NCI-H510A treated with DMSO at 0.1 percent for 48 hours (cell line): ENCODE measurements around the gene ERC2.
"Not testable (repeated sequence)": the region's sequence is repeated elsewhere in the genome, so short reads cannot be mapped to it uniquely, and the experiment has no call there.

Experiments used
- DNase-seq: peaks from one replicate; lab custom pipeline; 2025; lab: John Stamatoyannopoulos, UW

The ERC2 gene

DNA sequence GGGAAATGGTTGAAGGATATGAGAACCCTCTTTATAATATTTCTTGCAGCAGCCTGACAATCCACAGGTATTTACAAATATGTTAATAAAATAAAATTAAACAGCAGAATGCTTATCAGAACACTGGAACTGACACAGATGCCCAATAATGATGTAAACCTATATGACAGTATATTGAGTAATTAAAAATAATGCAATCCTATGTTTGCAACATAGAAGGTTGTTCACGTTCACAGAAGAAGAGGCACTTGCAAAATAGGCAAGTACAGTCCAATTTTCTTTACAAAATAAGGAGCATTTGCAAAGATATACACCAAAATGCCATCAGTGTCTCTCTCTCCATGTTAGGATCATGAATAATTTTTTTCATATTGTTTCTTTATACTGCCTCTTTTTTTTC lies 584.2 kb downstream of the ERC2 start:
- no peak for DNase-seq

GRCh38 chr3:55882006-55882405 lies 586.3 kb downstream of the ERC2 start:
- DNase-seq, result no peak

GRCh38 chr3:55880357-55880756 lies 587.9 kb downstream of the ERC2 start:
- DNase-seq, result no peak

DNA sequence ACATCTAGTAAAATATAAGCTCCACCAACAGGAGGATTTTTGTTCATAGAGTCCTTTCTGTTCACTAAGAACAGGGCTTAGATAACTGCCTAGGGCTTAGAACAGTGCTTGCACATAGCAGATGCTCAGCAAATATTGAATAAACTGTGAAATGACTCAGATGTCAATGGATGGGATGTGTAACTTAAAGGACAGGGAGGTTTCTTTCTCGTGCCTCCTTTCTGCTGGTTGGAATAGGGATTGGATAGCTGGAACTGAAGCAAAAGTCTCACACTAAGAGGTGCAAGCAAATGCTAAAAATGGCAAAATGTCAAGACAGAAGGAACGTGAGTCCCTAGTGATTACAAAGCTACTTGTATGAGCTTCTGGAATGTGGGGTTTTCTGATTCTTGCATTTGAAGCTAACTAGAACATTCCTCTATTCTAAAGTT lies 588.4 kb downstream of the ERC2 start:
- DNase-seq, result no peak

DNA sequence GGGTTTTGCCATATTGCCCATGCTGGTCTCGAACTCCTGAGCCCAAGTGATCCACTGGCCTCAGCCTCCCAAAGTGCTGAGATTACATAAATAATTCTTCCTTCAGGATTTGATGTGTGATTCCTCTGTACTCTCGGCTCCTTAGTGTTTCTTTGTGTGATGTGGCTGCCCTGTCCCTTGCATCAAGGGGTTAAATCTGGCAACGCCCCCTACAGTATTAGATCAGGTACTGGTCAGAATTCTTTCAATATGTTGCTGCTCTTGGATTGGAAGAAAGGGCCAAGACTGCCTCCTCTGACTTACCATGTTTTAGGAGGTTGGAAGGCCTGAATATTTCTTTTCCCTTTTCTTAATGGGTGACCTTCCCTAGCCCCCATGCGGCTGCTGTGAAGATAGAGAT lies 590.6 kb downstream of the ERC2 start:
- no peak for DNase-seq

- no peak for DNase-seq
Observed at GRCh38 chr3:55876560-55876959, 591.7 kb downstream of the ERC2 start.

DNA sequence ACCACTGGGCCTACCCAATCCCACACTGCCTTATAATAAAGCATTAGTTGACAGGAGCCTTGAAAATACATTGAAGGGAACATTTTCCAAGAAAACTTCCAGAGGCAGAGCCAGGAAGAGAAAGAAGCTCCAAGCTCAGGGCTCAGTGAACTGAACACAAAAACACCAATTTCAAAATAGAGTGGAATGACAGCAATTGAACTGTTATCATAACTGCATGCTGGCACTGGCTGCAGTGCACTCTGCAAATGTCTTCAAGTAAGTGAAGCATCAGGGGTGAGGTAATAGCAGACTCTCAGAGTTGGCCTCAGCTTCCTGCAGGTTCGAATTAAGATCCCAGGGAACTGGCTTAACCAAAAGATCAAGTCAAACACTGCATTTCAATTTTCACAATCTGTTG lies 593.2 kb downstream of the ERC2 start:
- no peak for DNase-seq

DNA sequence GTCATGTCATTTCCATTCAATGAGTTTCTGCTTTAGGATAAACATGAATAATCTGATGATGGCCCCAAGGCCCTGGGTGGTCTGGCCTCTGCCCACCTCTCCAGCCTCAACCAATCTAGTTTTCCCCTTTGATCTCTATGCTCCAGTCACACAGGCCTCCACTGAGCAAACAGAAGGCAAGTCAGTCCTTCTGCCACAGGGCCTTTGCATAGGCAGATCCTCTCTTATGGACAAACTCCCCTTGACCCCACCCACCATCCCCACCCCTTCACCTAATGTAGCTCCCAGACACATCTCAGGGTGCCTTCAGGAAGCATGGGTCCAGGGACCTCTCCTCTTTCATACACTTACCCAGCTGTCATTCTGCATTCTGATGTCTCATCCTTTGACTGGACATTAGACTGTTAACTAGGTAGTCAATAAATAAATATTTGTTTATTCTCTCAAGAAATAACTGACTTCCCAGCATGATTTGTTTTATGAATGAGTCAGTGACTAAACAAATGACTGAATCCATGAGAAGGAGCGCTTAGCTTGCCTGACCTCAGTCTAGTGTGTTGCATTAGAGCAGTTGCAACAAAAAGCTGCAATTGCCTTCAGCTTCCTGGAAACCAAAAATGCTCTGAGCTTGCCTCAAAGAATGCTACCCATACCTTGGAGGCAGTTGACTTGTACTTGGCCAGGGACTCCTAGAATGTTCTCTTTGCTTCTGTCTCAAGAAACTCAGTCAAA lies 594.6 kb downstream of the ERC2 start:
- DNase-seq, result no peak

- DNase-seq, result no peak
Observed at GRCh38 chr3:55870594-55870993, 597.7 kb downstream of the ERC2 start.

- no peak for DNase-seq
Observed at GRCh38 chr3:55868347-55868746, 599.9 kb downstream of the ERC2 start.

- DNase-seq, result no peak
Observed at GRCh38 chr3:55863028-55863427, 605.2 kb downstream of the ERC2 start.

DNA sequence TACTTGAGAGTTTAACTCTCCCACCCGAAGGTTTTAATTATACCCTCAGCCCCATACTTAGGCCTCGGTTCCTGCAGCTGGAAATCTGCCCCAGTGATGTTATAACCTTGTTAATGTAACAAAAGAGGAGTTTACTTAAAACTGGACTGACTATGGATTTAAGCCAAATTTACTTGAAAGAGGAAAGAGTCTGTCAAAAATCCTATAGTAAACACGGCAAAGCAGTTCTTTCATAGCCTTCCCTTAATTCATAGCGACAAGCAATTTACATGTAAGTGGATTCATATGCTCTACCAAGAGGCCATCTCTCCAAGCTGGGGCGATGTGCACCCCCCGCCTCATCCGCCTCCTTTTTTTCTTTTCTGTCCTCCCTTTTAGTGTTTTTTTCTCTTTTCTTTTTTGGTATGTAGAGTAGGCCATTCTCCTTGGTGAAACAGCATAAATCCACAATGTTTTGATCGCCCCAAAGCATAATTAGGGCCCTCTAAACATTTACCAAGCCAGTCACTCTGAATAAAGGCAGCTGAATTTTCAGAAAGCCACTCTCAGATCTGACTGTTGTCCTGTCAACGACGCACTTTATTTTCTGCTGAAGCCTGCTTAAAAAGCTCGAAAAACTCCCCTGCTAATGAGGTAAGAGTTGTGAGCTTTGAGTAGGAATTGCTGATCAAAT lies 608.1 kb downstream of the ERC2 start:
- DNase-seq, result no peak

GRCh38 chr3:55859305-55859704 lies 609.0 kb downstream of the ERC2 start:
- DNase-seq, result no peak

DNA sequence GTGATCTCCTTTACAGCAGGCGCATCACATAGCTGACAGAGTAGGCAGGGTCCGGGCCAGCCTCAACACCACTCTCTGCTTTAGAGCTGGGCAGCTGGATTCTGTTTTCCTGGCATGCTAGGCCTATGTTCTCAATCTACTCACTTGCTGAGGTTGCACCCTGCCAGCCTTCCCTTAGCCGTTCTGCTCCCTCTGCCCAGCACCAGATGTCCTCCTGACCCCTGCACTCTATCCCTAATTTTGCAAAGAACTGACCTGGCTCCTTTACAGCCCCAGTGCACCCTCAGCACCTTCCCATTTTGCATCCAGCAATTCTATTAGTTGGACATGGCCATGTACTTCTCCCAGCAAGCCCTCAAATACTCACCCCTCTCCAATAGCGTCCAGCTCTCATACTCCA lies 609.5 kb downstream of the ERC2 start:
- no peak for DNase-seq

- DNase-seq, result no peak
Observed at GRCh38 chr3:55858302-55858701, 610.0 kb downstream of the ERC2 start.

GRCh38 chr3:55857633-55858032 lies 610.6 kb downstream of the ERC2 start:
- DNase-seq, result no peak

DNA sequence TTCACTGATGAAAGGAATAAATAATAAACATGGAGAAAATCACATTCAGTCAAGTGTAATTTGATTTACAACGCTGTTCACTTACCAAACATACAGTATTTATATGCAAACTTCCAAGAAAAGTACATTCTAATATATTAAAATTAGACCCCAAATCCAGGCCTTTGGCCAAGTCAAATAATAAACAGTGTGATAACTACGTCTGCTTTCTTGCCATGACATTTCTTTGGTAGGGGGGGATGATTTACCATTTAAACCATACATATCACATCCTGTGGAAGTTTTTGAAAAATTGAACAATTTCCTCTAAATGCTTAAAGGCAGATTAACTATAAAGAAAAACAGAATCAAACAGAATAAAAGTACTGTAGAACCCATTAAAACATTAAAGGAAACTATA lies 613.0 kb downstream of the ERC2 start:
- DNase-seq, result no peak

DNA sequence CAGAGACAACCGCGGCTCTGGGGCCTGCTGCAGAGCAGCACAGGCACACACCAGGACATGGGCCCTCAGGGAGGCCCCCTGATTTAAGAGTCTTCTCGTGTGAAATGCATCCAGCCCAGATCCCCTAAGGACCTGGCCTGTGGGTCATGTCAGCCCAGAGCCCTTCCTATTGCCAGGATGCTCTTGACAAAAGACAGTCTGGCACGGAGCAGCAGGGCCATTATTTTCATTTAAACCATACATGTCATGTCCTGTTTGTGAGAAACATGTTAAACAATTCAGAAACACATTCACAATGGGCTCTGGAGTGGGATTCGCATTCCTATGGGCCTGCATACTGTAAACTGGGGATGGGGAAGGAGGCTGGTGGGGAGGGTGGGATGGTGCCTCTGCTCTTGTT lies 613.8 kb downstream of the ERC2 start:
- DNase-seq, result no peak

DNA sequence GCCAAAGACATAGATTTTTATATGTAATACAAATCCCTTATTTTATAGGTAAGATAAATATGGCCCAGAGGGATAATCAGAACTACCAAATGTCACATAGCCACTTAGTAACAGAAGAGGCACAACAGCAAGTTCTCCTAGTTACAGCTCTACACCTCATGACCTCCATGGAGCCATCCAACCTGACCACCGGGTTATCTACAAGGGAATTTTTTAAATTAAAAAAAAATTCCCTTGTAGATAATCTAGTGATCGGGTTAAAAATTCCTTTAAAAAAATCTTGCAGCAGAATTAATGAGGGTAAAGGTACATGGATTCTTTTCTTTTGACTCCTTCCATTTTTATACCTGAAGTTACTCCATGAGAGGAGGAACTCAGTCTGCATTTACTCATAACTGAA lies 615.9 kb downstream of the ERC2 start:
- no peak for DNase-seq

DNA sequence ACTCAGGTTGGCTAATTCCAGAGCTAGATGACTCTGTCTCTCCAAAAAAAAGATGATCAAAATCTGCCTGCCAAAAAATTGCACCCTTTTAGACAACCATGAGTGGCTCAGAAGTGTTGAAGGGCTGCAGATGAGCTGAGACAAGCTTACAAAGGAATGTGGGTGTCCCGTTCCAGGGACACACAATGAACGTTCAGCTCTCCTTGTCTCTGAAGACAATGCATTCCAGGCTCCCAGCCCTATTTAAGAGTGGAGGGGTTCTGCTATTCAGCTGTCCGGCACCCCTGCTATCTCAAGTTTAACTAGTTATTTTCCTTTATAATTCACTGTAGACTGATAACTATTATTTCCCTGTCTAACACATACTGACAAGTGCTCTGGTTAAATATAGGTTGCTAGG lies 626.1 kb downstream of the ERC2 start:
- DNase-seq, result no peak

DNA sequence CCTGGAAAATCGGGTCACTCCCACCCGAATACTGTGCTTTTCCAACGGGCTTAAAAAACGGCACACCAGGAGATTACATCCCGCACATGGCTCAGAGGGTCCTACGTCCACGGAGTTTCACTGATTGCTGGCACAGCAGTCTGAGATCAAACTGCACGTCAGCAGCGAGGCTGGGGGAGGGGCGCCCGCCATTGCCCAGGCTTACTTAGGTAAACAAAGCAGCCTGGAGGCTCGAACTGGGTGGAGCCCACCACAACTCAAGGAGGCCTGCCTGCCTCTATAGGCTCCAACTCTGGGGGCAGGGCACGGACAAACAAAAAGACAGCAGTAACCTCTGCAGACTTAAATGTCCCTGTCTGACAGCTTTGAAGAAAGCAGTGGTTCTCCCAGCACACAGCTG lies 636.4 kb downstream of the ERC2 start:
- DNase-seq, result not testable (repeated sequence)

GRCh38 chr3:55828712-55829111 lies 639.6 kb downstream of the ERC2 start:
- DNase-seq, result no peak

DNA sequence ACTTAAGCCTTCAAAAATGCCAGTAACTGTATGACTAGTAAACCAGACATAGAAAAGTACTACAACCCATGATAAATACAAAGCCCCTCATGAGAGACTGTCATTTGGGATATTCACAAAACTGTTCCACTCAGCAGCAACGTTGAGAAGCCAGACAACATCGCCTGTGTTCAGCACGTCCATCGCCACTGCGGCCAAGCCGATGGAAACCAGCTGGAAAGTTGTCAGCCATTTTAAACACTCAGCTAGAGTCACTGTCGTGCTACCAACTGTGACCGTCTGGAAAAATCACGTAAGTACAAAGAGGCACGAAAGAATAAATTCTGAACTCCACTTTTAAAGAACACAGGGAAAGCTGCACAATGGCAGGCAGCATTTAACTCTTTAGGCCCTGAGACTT lies 640.5 kb downstream of the ERC2 start:
- DNase-seq, result no peak
